PC-3 (cell line): ENCODE measurements around the gene PBRM1. TPM values are rescaled to one million over a fixed set of nuclear protein-coding genes. Genes with fewer than 3 reads are reported as not detected.

ENCODE experiments used
- ATAC-seq: fragments of 200-7000 bp; cut with Tn5 transposase; 2 replicates; pipeline ENCODE4 v1.9.1; 2020; ENCODE audit warnings: mild to moderate bottlenecking, moderate library complexity
- BruUV-seq: library from RNA; stranded (reverse); fragments of 400-500 nt; replicated peaks from 2 replicates; lab custom pipeline; 2021; lab: Mats Ljungman, UMichigan
- CTCF ChIA-PET: fragments of 300-600 bp; sonication (Branson Sonifier 250); formaldehyde crosslinking; loops from one replicate; lab custom pipeline; 2022; ENCODE audit warnings: antibody characterized with exemption; lab: Charles Lee
- POLR2A ChIA-PET: fragments of 300-600 bp; sonication (Branson Sonifier 250); formaldehyde crosslinking; loops from one replicate; lab custom pipeline; 2022; ENCODE audit warnings: antibody characterized with exemption; ENCODE audit not compliant: unreplicated experiment; lab: Charles Lee
- DNase-seq: peaks from one replicate; pipeline ENCODE4 v3.0.0-alpha.2; 2015
- H2AFZ ChIP-seq: fragments of 300-600 bp; sonication (generic); 2 replicates; pipeline ENCODE4 v1.6.0; 2016; ENCODE audit warnings: antibody characterized with exemption, low read length
- H3F3A ChIP-seq: fragments of 300-600 bp; sonication (generic); one replicate; pipeline ENCODE4 v1.6.0; 2017; ENCODE audit warnings: antibody characterized with exemption, low read length, control low read depth, mild to moderate bottlenecking; ENCODE audit not compliant: unreplicated experiment
- H3K27ac ChIP-seq: fragments of 300-600 bp; sonication (generic); 2 replicates; pipeline ENCODE4 v1.5.1; 2016; ENCODE audit warnings: mild to moderate bottlenecking, low read length
- H3K27me3 ChIP-seq: fragments of 300-600 bp; sonication (generic); 2 replicates; pipeline ENCODE4 v1.6.1; 2016; ENCODE audit warnings: low read length, mixed read lengths
- H3K36me3 ChIP-seq: fragments of 300-600 bp; sonication (generic); 2 replicates; pipeline ENCODE4 v1.6.1; 2016; ENCODE audit warnings: low read depth, mixed run types, low read length, mixed read lengths
- H3K4me1 ChIP-seq: fragments of 300-600 bp; sonication (generic); 2 replicates; pipeline ENCODE4 v1.5.1; 2016; ENCODE audit warnings: low read length; ENCODE audit not compliant: insufficient read depth
- H3K4me2 ChIP-seq: fragments of 300-600 bp; sonication (generic); 2 replicates; pipeline ENCODE4 v1.6.0; 2016; ENCODE audit warnings: low read length
- H3K4me3 ChIP-seq: fragments of 300-600 bp; sonication (generic); 2 replicates; pipeline ENCODE4 v1.5.1; 2016; ENCODE audit warnings: mild to moderate bottlenecking, low read length, mixed read lengths
- H3K79me2 ChIP-seq: fragments of 300-600 bp; sonication (generic); 2 replicates; pipeline ENCODE4 v1.6.1; 2017; ENCODE audit warnings: low read length, mixed read lengths
- H3K9ac ChIP-seq: fragments of 300-600 bp; sonication (generic); 2 replicates; pipeline ENCODE4 v1.6.0; 2016; ENCODE audit warnings: mild to moderate bottlenecking, low read length
- H3K9me2 ChIP-seq: fragments of 300-600 bp; sonication (generic); replicated peaks from 2 replicates; pipeline ENCODE4 v1.6.1; 2016; ENCODE audit warnings: mixed run types, low read length, mixed read lengths
- H3K9me3 ChIP-seq: fragments of 300-600 bp; sonication (generic); 2 replicates; pipeline ENCODE4 v1.6.1; 2016; ENCODE audit warnings: low read length, mixed read lengths
- H4K20me1 ChIP-seq: fragments of 300-600 bp; sonication (generic); 2 replicates; pipeline ENCODE4 v1.6.1; 2016; ENCODE audit warnings: low read length, mixed read lengths
- EZH2 ChIP-seq: fragments of 300-600 bp; sonication (generic); IDR thresholded peaks from one replicate; pipeline ENCODE4 v1.6.1; 2017; ENCODE audit warnings: antibody characterized with exemption, mild to moderate bottlenecking, low read length; ENCODE audit not compliant: unreplicated experiment
- EZH2phosphoT487 ChIP-seq: fragments of 300-600 bp; sonication (generic); IDR thresholded peaks from 2 replicates; pipeline ENCODE4 v1.6.1; 2018; ENCODE audit warnings: mild to moderate bottlenecking, antibody characterized with exemption, low read length, borderline replicate concordance
- intact Hi-C: fragments of 100-400 bp; cut with micrococcal nuclease; formaldehyde crosslinking; loops from 2 replicates; pipeline ENCODE4 v1.9.0; 2023
- total RNA-seq: library from RNA; depleted of rRNA; stranded (reverse); fragments of >200 nt; gene quantifications from 2 replicates; pipeline ENCODE4 v1.2.3, GENCODE V29; 2014
- TF ChIP-seq, protein P1 (sequence below): fragments of 300-600 bp; sonication (generic); conservative IDR thresholded peaks from 2 replicates; pipeline ENCODE4 v1.5.1; 2017; ENCODE audit warnings: antibody characterized with exemption, low read depth, mild to moderate bottlenecking, low read length

The PBRM1 gene
- total RNA-seq, 1 experiment from 2014 or later: 59.7 TPM

DNA sequence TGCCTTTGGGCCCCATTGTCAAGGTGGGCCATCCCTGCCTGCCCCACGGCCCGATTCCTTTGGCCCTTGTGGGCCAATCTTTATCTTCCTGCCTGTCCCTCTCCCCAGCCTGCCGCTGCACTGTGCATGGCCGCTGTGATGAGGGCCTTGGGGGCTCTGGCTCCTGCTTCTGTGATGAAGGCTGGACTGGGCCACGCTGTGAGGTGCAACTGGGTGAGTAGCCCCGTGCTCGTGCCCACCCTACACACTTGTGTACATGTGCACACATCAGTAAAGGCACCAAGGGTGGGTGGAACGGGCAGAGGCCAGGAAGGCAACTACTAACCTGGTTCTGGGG, 164.3 kb downstream of the PBRM1 start:
- Histone ChIP-seq H3K27me3 (no peaks in the 10 kb centered on the region), H3K4me3 (no peak overlapping the region), H3K4me2 (no peak overlapping the region), H4K20me1 (no peaks in the 10 kb centered on the region), H3K9me2 (no peaks in the 10 kb centered on the region), H3K36me3 (peaks cover 9% of the 10 kb centered on the region; the same call in 1 of the 2 replicates), H3K9me3 (no peaks in the 10 kb centered on the region), H3K79me2 (no peaks in the 10 kb centered on the region), H3K9ac (no peak overlapping the region), H2AFZ (no peak overlapping the region), H3F3A (no peaks in the 10 kb centered on the region), H3K4me1 (no peaks in the 10 kb centered on the region), H3K27ac (no peak overlapping the region)
- intact Hi-C loops: no loop called here
- TF ChIP-seq EZH2: no peak
- TF ChIP-seq EZH2phosphoT487: no peak
- TF ChIP-seq, protein P1, sequence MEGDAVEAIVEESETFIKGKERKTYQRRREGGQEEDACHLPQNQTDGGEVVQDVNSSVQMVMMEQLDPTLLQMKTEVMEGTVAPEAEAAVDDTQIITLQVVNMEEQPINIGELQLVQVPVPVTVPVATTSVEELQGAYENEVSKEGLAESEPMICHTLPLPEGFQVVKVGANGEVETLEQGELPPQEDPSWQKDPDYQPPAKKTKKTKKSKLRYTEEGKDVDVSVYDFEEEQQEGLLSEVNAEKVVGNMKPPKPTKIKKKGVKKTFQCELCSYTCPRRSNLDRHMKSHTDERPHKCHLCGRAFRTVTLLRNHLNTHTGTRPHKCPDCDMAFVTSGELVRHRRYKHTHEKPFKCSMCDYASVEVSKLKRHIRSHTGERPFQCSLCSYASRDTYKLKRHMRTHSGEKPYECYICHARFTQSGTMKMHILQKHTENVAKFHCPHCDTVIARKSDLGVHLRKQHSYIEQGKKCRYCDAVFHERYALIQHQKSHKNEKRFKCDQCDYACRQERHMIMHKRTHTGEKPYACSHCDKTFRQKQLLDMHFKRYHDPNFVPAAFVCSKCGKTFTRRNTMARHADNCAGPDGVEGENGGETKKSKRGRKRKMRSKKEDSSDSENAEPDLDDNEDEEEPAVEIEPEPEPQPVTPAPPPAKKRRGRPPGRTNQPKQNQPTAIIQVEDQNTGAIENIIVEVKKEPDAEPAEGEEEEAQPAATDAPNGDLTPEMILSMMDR: no peak
- BruUV-seq: no TSS peak
- DNase-seq (no peak), ATAC-seq (no peak)
- ChIA-PET POLR2A (no interaction called here), CTCF (no interaction called here)

DNA sequence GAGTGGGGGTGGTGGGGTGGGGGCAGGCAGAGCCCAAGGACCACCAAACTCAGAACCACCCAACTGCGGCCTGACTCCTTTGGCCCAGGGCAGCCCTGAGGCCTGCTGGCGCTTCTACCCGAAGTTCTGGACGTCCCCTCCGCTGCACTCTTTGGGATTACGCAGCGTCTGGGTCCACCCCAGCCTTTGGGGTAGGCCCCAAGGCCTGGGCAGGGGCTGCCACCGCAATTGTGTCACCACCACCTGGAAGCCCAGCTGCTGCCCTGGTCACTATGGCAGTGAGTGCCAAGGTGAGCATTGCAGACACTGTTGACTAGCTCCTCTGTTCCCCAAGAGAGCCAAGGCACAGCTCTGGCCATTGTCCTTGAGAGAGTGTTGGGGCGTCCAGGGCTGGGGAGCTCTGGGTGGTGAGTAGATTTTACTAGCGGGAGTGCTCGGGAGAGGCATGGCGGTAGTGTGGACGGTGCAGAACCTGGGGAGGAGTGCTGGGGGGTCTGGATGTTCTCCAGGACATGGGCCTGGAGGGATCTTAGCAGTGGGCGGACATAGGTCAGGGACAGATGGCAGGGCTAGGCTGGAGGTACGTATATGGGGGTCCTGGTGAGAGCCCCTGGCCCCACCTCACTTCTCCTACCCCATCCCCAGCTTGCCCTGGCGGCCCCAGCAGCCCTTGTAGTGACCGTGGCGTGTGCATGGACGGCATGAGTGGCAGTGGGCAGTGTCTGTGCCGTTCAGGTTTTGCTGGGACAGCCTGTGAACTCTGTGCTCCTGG, 164.8 kb downstream of the PBRM1 start:
- ChIA-PET CTCF (no interaction called here), POLR2A (no interaction called here)
- Histone ChIP-seq H3K79me2 (no peaks in the 10 kb centered on the region), H3K9me3 (no peaks in the 10 kb centered on the region), H3K27me3 (no peaks in the 10 kb centered on the region), H3K4me3 (no peak overlapping the region), H3K9me2 (no peaks in the 10 kb centered on the region), H3K4me1 (no peaks in the 10 kb centered on the region), H3K27ac (no peak overlapping the region), H3K9ac (no peak overlapping the region), H3K4me2 (no peak overlapping the region), H3F3A (no peaks in the 10 kb centered on the region), H3K36me3 (peaks cover 9% of the 10 kb centered on the region; the same call in 1 of the 2 replicates), H4K20me1 (no peaks in the 10 kb centered on the region), H2AFZ (no peak overlapping the region)
- ATAC-seq: no peak
- TF ChIP-seq EZH2 (no peak), EZH2phosphoT487 (no peak)
- TF ChIP-seq, protein P1: no peak
- no peak for DNase-seq
- intact Hi-C loops: no loop called here
- BruUV-seq: no TSS peak

DNA sequence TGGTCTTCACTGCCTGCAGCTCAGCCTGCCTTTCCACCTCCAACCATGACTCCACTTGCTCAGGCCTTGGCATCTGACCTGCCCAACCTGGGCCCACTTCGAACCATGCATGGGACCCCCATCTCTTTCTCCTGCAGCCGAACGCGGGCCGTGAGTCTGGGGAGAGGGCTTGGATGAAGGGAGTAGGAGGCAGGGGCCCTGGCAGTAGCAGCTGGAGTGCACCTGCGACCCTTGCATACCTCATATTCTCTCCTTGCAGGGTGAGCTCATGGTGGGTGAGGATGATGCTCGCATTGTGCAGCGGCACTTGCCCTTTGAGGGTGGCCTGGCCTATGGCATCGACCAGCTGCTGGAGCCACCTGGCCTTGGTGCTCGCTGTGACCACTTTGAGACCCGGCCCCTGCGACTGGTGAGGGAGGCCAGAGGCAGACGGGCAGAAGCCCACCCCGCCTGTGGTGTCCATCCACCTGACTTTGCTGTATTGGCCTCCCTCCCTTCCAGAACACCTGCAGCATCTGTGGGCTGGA, 165.5 kb downstream of the PBRM1 start:
- intact Hi-C loops: no loop called here
- ChIA-PET CTCF (no interaction called here), POLR2A (no interaction called here)
- H3K4me3 ChIP-seq: no peak overlapping the region
- DNase-seq (no peak), ATAC-seq (no peak)
- TF ChIP-seq, protein P1: no peak
- TF ChIP-seq EZH2phosphoT487 (no peak), EZH2 (no peak)
- no peak overlapping the region for H2AFZ ChIP-seq
- no peaks in the 10 kb centered on the region for H3F3A ChIP-seq
- no peak overlapping the region for H3K9ac ChIP-seq
- peaks cover 5% of the 10 kb centered on the region; the same call in 1 of the 2 replicates for H3K36me3 ChIP-seq
- H3K4me2 ChIP-seq: no peak overlapping the region
- H3K9me2 ChIP-seq: no peaks in the 10 kb centered on the region
- no peaks in the 10 kb centered on the region for H4K20me1 ChIP-seq
- no peak overlapping the region for H3K27ac ChIP-seq
- H3K4me1 ChIP-seq: no peaks in the 10 kb centered on the region
- BruUV-seq: no TSS peak
- no peaks in the 10 kb centered on the region for H3K79me2 ChIP-seq
- H3K27me3 ChIP-seq: no peaks in the 10 kb centered on the region
- H3K9me3 ChIP-seq: no peaks in the 10 kb centered on the region
